GM19467 (cell line): ENCODE measurements around the gene SOX5.
"Not testable (repeated sequence)": the region's sequence is repeated elsewhere in the genome, so short reads cannot be mapped to it uniquely, and the experiment has no call there.

ENCODE experiments used
- ATAC-seq: cut with Tn5 transposase; IDR thresholded peaks from one replicate; pipeline ENCODE4 v1.9.1; 2021; ENCODE audit warnings: mild to moderate bottlenecking, moderate library complexity; ENCODE audit not compliant: unreplicated experiment

SOX5 gene

GRCh38 chr12:23911574-23911973 is 37.9 kb downstream of the SOX5 start:
- no peak for ATAC-seq

- ATAC-seq, result no peak
These were observed 39.9 kb downstream of the SOX5 start for GRCh38 chr12:23909551-23909950.

GRCh38 chr12:23906329-23906728 is 43.1 kb downstream of the SOX5 start:
- no peak for ATAC-seq

- ATAC-seq, result no peak
These were observed 50.0 kb downstream of the SOX5 start for GRCh38 chr12:23899434-23899833.

- ATAC-seq, result no peak
These were observed 51.3 kb downstream of the SOX5 start for GRCh38 chr12:23898121-23898520.

- ATAC-seq, result no peak
These were observed 53.7 kb downstream of the SOX5 start for GRCh38 chr12:23895792-23896218.

GRCh38 chr12:23893611-23894010 is 55.9 kb downstream of the SOX5 start:
- ATAC-seq, result no peak

GRCh38 chr12:23891115-23891514 is 58.4 kb downstream of the SOX5 start:
- ATAC-seq, result no peak

GRCh38 chr12:23889069-23889440 is 60.4 kb downstream of the SOX5 start:
- ATAC-seq, result no peak

- no peak for ATAC-seq
These were observed 60.9 kb downstream of the SOX5 start for GRCh38 chr12:23888396-23889068.

GRCh38 chr12:23887055-23887835 is 62.2 kb downstream of the SOX5 start:
- no peak for ATAC-seq

- ATAC-seq, result no peak
These were observed 64.1 kb downstream of the SOX5 start for GRCh38 chr12:23885394-23885793.

- ATAC-seq, result no peak
These were observed 64.6 kb downstream of the SOX5 start for GRCh38 chr12:23884909-23885308.

GRCh38 chr12:23880988-23881387 is 68.5 kb downstream of the SOX5 start:
- ATAC-seq, result no peak

- ATAC-seq, result not testable (repeated sequence)
These were observed 72.9 kb downstream of the SOX5 start for GRCh38 chr12:23876618-23877017.

GRCh38 chr12:23867794-23868193 is 81.7 kb downstream of the SOX5 start:
- no peak for ATAC-seq

GRCh38 chr12:23862701-23863100 is 86.8 kb downstream of the SOX5 start:
- ATAC-seq, result no peak

GRCh38 chr12:23860019-23860418 is 89.5 kb downstream of the SOX5 start:
- ATAC-seq, result no peak

GRCh38 chr12:23857178-23857577 is 92.3 kb downstream of the SOX5 start:
- no peak for ATAC-seq

GRCh38 chr12:23855813-23856212 is 93.7 kb downstream of the SOX5 start:
- ATAC-seq, result no peak

GRCh38 chr12:23854598-23854997 is 94.9 kb downstream of the SOX5 start:
- no peak for ATAC-seq

- ATAC-seq, result no peak
These were observed 95.8 kb downstream of the SOX5 start for GRCh38 chr12:23853640-23854039.
